ENCODE data around the gene WDR37.

GRCh38 chr10:1124796-1125195 lies 68.6 kb downstream of the WDR37 start:
- TF ChIP-seq EZH2 (IDR thresholded peaks at IDR 0.05; ENCODE audit: low read length, unreplicated experiment) (no peak), CTCF (conservative IDR thresholded peaks at IDR 0.05; ENCODE audit: low read depth, low read length) (no peak), EZH2phosphoT487 (IDR thresholded peaks at IDR 0.05; ENCODE audit: borderline replicate concordance, low read length) (no peak)
